HEK293 (cell line): ENCODE data around the gene ABAT.

Source experiments
- CTCF ChIA-PET: fragments of 350-600 bp; formaldehyde crosslinking; extraction: SDS; loops from one replicate; lab custom pipeline; 2021; ENCODE audit warnings: antibody characterized with exemption; lab: Yijun Ruan, JAX
- POLR2A ChIA-PET: fragments of 300-600 bp; formaldehyde crosslinking; extraction: SDS; loops from one replicate; lab custom pipeline; 2020; ENCODE audit warnings: antibody characterized with exemption, inconsistent platforms; lab: Yijun Ruan, JAX
- H3K27ac ChIP-seq: fragments of 200-500 bp; sonication (Bioruptor generic); 2 replicates; pipeline ENCODE4 v1.5.1; 2014; ENCODE audit warnings: low read depth, low read length, control low read depth, inconsistent platforms; ENCODE audit errors: extremely low read depth
- H3K36me3 ChIP-seq, 2 experiments: fragments of 200-500 bp in 1 of 2; sonication (Bioruptor generic) in 1 of 2; 1 replicate in 1 of 2; 2 replicates in 1 of 2; pipeline ENCODE4 v1.5.1; 2014 to 2017; ENCODE audit warnings: inconsistent platforms in 2 of 2, low read length in 2 of 2; ENCODE audit not compliant: control insufficient read depth in 2 of 2, insufficient read depth in 1 of 2
- H3K4me1 ChIP-seq: fragments of 200-500 bp; sonication (Bioruptor generic); 2 replicates; pipeline ENCODE4 v1.5.1; 2014; ENCODE audit warnings: mild to moderate bottlenecking, low read length, inconsistent platforms; ENCODE audit not compliant: control insufficient read depth, insufficient read depth
- H3K4me3 ChIP-seq: 2 replicates; pipeline ENCODE4 v1.5.1; 2011; ENCODE audit warnings: low read depth, mild to moderate bottlenecking, control low read depth, low read length, moderate library complexity
- H3K9me3 ChIP-seq: fragments of 200-500 bp; sonication (Bioruptor generic); 2 replicates; pipeline ENCODE4 v1.5.1; 2014; ENCODE audit warnings: low read depth, low read length, inconsistent platforms; ENCODE audit not compliant: control insufficient read depth, insufficient read depth
- MYNN ChIP-seq: fragments of 450-650 bp; formaldehyde crosslinking; IDR thresholded peaks from 2 replicates; pipeline ENCODE4 v1.5.1; 2016; ENCODE audit warnings: missing biosample characterization, missing genetic modification characterization, borderline replicate concordance
- SALL2 ChIP-seq: fragments of 450-650 bp; formaldehyde crosslinking; IDR thresholded peaks from 2 replicates; pipeline ENCODE4 v1.5.0; 2017; ENCODE audit warnings: missing biosample characterization, mild to moderate bottlenecking, missing genetic modification characterization, borderline replicate concordance
- TCF7L2 ChIP-seq: IDR thresholded peaks from 2 replicates; pipeline ENCODE4 v1.6.1; 2011; ENCODE audit warnings: low read depth, mild to moderate bottlenecking, inconsistent platforms, low read length, moderate library complexity, borderline replicate concordance
- TRIM28 ChIP-seq: IDR thresholded peaks from 2 replicates; pipeline ENCODE4 v1.6.1; 2011; ENCODE audit warnings: low read length, control low read depth, borderline replicate concordance
- ZBTB17 ChIP-seq: fragments of 450-650 bp; formaldehyde crosslinking; IDR thresholded peaks from 2 replicates; pipeline ENCODE4 v1.5.1; 2016; ENCODE audit warnings: missing biosample characterization, missing genetic modification characterization
- ZBTB20 ChIP-seq: fragments of 450-650 bp; formaldehyde crosslinking; IDR thresholded peaks from 2 replicates; pipeline ENCODE4 v1.5.1; 2016; ENCODE audit warnings: missing biosample characterization, missing genetic modification characterization
- ZFP3 ChIP-seq: fragments of 450-650 bp; formaldehyde crosslinking; IDR thresholded peaks from 2 replicates; pipeline ENCODE4 v1.5.1; 2016; ENCODE audit warnings: low read depth, missing biosample characterization, missing genetic modification characterization
- ZNF133 ChIP-seq: fragments of 450-650 bp; formaldehyde crosslinking; IDR thresholded peaks from 2 replicates; pipeline ENCODE4 v1.5.1; 2016; ENCODE audit warnings: missing biosample characterization, missing genetic modification characterization
- ZNF394 ChIP-seq: fragments of 450-650 bp; formaldehyde crosslinking; IDR thresholded peaks from 2 replicates; pipeline ENCODE4 v1.5.1; 2016; ENCODE audit warnings: missing biosample characterization, missing genetic modification characterization, mild to moderate bottlenecking, moderate library complexity, borderline replicate concordance
- ZNF48 ChIP-seq: fragments of 450-650 bp; formaldehyde crosslinking; IDR thresholded peaks from 2 replicates; pipeline ENCODE4 v1.5.1; 2016; ENCODE audit warnings: missing biosample characterization, missing genetic modification characterization
- ZNF585B ChIP-seq: fragments of 450-650 bp; formaldehyde crosslinking; IDR thresholded peaks from 2 replicates; pipeline ENCODE4 v1.5.1; 2016; ENCODE audit warnings: missing biosample characterization, missing genetic modification characterization
- ZNF658 ChIP-seq: fragments of 450-650 bp; formaldehyde crosslinking; IDR thresholded peaks from 2 replicates; pipeline ENCODE4; 2016; ENCODE audit warnings: missing biosample characterization, missing genetic modification characterization
- ZNF670 ChIP-seq: fragments of 450-650 bp; formaldehyde crosslinking; IDR thresholded peaks from 2 replicates; pipeline ENCODE4 v1.5.1; 2016; ENCODE audit warnings: missing biosample characterization, missing genetic modification characterization, low read depth
- ZNF777 ChIP-seq: fragments of 450-650 bp; formaldehyde crosslinking; IDR thresholded peaks from 2 replicates; pipeline ENCODE4 v1.5.1; 2017; ENCODE audit warnings: missing biosample characterization, missing genetic modification characterization, borderline replicate concordance
- ZNF785 ChIP-seq: fragments of 450-650 bp; formaldehyde crosslinking; IDR thresholded peaks from 2 replicates; pipeline ENCODE4 v1.5.1; 2016; ENCODE audit warnings: missing biosample characterization, missing genetic modification characterization
- TF ChIP-seq, protein P1 (sequence below): fragments of 450-650 bp; formaldehyde crosslinking; IDR thresholded peaks from 2 replicates; pipeline ENCODE4 v1.5.1; 2016; ENCODE audit warnings: missing biosample characterization, missing genetic modification characterization
- TF ChIP-seq, protein P2 (sequence below): fragments of 450-650 bp; formaldehyde crosslinking; IDR thresholded peaks from 2 replicates; pipeline ENCODE4 v1.5.1; 2016; ENCODE audit warnings: missing biosample characterization, missing genetic modification characterization
- TF ChIP-seq, protein P3 (sequence below): fragments of 450-650 bp; formaldehyde crosslinking; IDR thresholded peaks from 2 replicates; pipeline ENCODE4 v1.5.1; 2016; ENCODE audit warnings: missing biosample characterization, missing genetic modification characterization
- TF ChIP-seq, protein P4 (sequence below): fragments of 450-650 bp; formaldehyde crosslinking; IDR thresholded peaks from 2 replicates; pipeline ENCODE4 v1.5.1; 2016; ENCODE audit warnings: missing biosample characterization, missing genetic modification characterization

Gene ABAT

DNA sequence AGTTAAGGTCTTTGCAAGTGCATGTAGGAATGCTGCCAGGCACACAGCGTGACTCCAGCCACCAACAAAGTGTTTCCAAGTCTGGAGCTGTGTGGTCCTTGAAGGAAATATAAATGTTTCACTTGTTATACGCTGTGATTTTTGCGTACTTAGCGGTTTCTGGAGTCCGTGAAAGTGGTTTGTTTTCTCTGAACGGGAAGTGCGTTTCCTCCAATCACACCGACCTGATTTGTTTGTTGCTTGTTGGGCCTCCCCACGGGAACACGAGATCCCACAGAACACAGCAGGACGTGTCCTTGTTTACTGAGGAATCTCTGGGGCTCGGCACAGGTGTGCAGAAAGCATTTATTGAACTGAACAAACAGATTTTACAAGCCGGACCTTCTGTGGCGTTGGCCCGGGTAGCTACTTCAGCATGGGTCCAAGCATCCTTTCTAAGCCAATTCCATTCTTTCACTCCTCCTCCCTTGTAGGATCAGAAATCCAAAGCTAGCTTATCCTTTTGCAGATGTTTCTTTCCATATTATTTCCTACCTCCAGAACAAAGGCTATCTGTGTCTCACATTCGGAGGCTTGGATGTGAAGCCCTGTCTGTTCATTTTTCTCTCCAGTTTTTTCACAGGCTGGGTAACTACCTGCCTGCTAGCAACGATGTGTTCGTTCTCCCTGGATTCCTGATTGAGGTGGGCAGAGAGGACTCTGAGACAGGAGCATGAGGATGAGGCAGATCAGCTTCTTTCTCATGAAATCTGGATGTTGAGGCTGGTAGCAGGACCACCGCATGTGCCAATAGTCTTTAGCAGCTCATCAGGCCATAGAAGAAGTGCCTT is 44.6 kb downstream of the ABAT start:
- TF ChIP-seq ZNF785 (tag by site-specific recombination) (no peak), SALL2 (tag by site-specific recombination) (no peak), ZBTB20 (no peak), ZNF133 (tag by site-specific recombination) (no peak), ZNF777 (tag by site-specific recombination) (no peak)
- ChIA-PET CTCF (interaction anchor here (0.9 kb wide), 1 partner anchor 44 kb away, joined by 3 read pairs; no protein-coding TSS in a partner anchor), POLR2A (no interaction called here)
- Histone ChIP-seq H3K4me3 (no peak overlapping the region), H3K9me3 (no peaks in the 10 kb centered on the region), H3K36me3 (no peaks in the 10 kb centered on the region), H3K27ac (no peak overlapping the region), H3K4me1 (no peaks in the 10 kb centered on the region)

DNA sequence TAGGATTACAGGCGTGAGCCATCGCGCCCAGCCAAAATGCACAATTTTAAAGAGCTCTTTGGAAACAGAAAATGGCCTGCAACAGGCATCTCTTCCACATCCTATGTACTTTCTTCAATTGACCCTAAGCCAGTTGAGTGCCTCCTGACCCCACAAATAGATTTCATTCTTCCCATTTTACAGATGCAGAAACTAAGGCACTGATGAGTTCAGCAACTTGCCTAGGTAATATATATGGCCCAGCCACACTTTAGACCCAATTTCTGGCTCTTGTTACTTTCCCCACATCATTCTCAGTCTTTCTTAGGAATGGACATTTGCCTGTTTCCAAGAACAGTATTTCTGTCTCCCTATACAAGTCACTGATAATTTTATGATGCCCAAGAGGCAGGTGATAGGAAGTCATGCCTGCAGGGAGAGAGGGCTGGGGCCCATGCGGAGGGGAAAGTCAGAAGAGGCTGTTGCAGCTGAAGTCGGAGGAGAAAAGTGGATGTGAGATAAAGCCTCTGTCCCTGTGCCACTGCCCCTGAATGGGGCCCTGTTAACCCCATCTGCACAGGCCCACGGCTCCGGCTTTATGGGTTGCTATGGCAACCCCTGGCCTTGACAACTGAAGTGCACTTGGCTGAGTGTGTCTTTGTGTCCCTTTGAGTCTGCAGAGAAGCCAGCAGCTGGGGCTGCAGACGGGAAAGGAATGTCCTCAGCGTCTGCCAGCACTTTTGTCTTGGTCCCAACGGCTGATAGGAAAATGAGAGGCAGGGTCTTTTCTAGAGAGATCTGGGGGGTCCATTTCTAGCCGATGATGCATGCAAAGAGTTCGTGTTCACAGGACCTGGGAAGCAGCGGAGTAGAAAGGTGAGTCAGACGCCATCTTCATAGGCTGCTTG is 45.9 kb downstream of the ABAT start:
- Histone ChIP-seq H3K36me3 (no peaks in the 10 kb centered on the region), H3K4me3 (no peak overlapping the region), H3K9me3 (no peaks in the 10 kb centered on the region), H3K27ac (no peak overlapping the region), H3K4me1 (no peaks in the 10 kb centered on the region)
- ChIA-PET POLR2A (no interaction called here), CTCF (no interaction called here)
- TF ChIP-seq ZBTB17 (tag by site-specific recombination): 0 out of 2 replicates have a peak, but pooled peaks have one; percentile 12
- TF ChIP-seq, protein P1, sequence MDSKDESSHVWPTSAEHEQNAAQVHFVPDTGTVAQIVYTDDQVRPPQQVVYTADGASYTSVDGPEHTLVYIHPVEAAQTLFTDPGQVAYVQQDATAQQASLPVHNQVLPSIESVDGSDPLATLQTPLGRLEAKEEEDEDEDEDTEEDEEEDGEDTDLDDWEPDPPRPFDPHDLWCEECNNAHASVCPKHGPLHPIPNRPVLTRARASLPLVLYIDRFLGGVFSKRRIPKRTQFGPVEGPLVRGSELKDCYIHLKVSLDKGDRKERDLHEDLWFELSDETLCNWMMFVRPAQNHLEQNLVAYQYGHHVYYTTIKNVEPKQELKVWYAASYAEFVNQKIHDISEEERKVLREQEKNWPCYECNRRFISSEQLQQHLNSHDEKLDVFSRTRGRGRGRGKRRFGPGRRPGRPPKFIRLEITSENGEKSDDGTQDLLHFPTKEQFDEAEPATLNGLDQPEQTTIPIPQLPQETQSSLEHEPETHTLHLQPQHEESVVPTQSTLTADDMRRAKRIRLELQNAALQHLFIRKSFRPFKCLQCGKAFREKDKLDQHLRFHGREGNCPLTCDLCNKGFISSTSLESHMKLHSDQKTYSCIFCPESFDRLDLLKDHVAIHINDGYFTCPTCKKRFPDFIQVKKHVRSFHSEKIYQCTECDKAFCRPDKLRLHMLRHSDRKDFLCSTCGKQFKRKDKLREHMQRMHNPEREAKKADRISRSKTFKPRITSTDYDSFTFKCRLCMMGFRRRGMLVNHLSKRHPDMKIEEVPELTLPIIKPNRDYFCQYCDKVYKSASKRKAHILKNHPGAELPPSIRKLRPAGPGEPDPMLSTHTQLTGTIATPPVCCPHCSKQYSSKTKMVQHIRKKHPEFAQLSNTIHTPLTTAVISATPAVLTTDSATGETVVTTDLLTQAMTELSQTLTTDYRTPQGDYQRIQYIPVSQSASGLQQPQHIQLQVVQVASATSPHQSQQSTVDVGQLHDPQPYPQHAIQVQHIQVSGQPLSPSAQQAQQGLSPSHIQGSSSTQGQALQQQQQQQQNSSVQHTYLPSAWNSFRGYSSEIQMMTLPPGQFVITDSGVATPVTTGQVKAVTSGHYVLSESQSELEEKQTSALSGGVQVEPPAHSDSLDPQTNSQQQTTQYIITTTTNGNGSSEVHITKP (tag by site-specific recombination): no peak
- no peak for TF ChIP-seq ZNF585B (tag by site-specific recombination)
- TF ChIP-seq ZNF48 (tag by site-specific recombination): no peak
- TF ChIP-seq, protein P2, sequence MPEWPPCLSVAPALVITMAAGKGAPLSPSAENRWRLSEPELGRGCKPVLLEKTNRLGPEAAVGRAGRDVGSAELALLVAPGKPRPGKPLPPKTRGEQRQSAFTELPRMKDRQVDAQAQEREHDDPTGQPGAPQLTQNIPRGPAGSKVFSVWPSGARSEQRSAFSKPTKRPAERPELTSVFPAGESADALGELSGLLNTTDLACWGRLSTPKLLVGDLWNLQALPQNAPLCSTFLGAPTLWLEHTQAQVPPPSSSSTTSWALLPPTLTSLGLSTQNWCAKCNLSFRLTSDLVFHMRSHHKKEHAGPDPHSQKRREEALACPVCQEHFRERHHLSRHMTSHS: no peak
- TF ChIP-seq, protein P3, sequence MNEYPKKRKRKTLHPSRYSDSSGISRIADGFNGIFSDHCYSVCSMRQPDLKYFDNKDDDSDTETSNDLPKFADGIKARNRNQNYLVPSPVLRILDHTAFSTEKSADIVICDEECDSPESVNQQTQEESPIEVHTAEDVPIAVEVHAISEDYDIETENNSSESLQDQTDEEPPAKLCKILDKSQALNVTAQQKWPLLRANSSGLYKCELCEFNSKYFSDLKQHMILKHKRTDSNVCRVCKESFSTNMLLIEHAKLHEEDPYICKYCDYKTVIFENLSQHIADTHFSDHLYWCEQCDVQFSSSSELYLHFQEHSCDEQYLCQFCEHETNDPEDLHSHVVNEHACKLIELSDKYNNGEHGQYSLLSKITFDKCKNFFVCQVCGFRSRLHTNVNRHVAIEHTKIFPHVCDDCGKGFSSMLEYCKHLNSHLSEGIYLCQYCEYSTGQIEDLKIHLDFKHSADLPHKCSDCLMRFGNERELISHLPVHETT (tag by site-specific recombination): no peak
- peak; percentile 75; the same call in 1 of the 2 replicates for TF ChIP-seq TRIM28
- TF ChIP-seq ZNF658: no peak
- TF ChIP-seq TCF7L2: no peak
- no peak for TF ChIP-seq ZFP3 (tag by site-specific recombination)
- no peak for TF ChIP-seq ZNF670
- TF ChIP-seq, protein P4, sequence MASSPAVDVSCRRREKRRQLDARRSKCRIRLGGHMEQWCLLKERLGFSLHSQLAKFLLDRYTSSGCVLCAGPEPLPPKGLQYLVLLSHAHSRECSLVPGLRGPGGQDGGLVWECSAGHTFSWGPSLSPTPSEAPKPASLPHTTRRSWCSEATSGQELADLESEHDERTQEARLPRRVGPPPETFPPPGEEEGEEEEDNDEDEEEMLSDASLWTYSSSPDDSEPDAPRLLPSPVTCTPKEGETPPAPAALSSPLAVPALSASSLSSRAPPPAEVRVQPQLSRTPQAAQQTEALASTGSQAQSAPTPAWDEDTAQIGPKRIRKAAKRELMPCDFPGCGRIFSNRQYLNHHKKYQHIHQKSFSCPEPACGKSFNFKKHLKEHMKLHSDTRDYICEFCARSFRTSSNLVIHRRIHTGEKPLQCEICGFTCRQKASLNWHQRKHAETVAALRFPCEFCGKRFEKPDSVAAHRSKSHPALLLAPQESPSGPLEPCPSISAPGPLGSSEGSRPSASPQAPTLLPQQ: 0 out of 2 replicates have a peak, but pooled peaks have one; percentile 16
- no peak for TF ChIP-seq ZNF777 (tag by site-specific recombination)
- peak; percentile 21; the same call in 1 of the 2 replicates for TF ChIP-seq MYNN (tag by site-specific recombination)
- TF ChIP-seq ZNF394 (tag by site-specific recombination): no peak
